Hepatocyte (in vitro differentiated cells): ENCODE results near the gene MARK2. TPM values are rescaled to one million over a fixed set of nuclear protein-coding genes. Genes with fewer than 3 reads are reported as not detected.

Experiments
- DNase-seq: peaks from one replicate; pipeline ENCODE4 v3.0.0-alpha.2; 2016; ENCODE audit warnings: low spot score
- H2AFZ ChIP-seq: fragments of 200-600 bp; sonication (generic); 2 replicates; pipeline ENCODE4 v1.6.0; 2016; ENCODE audit warnings: antibody characterized with exemption, mild to moderate bottlenecking
- H3K27ac ChIP-seq: fragments of 200-600 bp; sonication (generic); 2 replicates; pipeline ENCODE4 v1.5.1; 2016; ENCODE audit warnings: mild to moderate bottlenecking
- H3K27me3 ChIP-seq: fragments of 200-600 bp; sonication (generic); 2 replicates; pipeline ENCODE4 v1.6.1; 2016
- H3K36me3 ChIP-seq: fragments of 200-600 bp; sonication (generic); replicated peaks from 2 replicates; pipeline ENCODE4 v1.5.1; 2016; ENCODE audit warnings: low read depth; ENCODE audit not compliant: insufficient read depth
- H3K4me1 ChIP-seq: fragments of 200-600 bp; sonication (generic); 2 replicates; pipeline ENCODE4 v1.5.1; 2016; ENCODE audit warnings: mild to moderate bottlenecking, moderate library complexity; ENCODE audit not compliant: insufficient read depth
- H3K4me2 ChIP-seq: fragments of 200-600 bp; sonication (generic); 2 replicates; pipeline ENCODE4 v1.6.0; 2016
- H3K4me3 ChIP-seq: fragments of 200-600 bp; sonication (generic); 2 replicates; pipeline ENCODE4 v1.5.1; 2016; ENCODE audit warnings: mild to moderate bottlenecking
- H3K79me2 ChIP-seq: fragments of 200-600 bp; sonication (generic); 2 replicates; pipeline ENCODE4 v1.6.0; 2017; ENCODE audit warnings: mild to moderate bottlenecking
- H3K9me2 ChIP-seq: fragments of 200-600 bp; sonication (generic); replicated peaks from 2 replicates; pipeline ENCODE4 v1.6.0; 2017; ENCODE audit warnings: mild to moderate bottlenecking; ENCODE audit not compliant: insufficient read depth
- H3K9me3 ChIP-seq: fragments of 200-600 bp; sonication (generic); 2 replicates; pipeline ENCODE4 v1.5.1; 2016; ENCODE audit warnings: low read depth, mild to moderate bottlenecking
- H4K20me1 ChIP-seq: fragments of 200-600 bp; sonication (generic); 2 replicates; pipeline ENCODE4 v1.6.0; 2016; ENCODE audit warnings: mild to moderate bottlenecking; ENCODE audit not compliant: insufficient read depth, poor library complexity, severe bottlenecking
- EZH2 ChIP-seq: fragments of 200-600 bp; sonication (generic); IDR thresholded peaks from 2 replicates; pipeline ENCODE4 v1.6.1; 2016; ENCODE audit warnings: antibody characterized with exemption, mild to moderate bottlenecking, borderline replicate concordance
- EZH2phosphoT487 ChIP-seq: fragments of 200-600 bp; sonication (generic); IDR thresholded peaks from one replicate; pipeline ENCODE4 v1.6.1; 2018; ENCODE audit warnings: antibody characterized with exemption, mild to moderate bottlenecking, low read depth, moderate library complexity; ENCODE audit not compliant: unreplicated experiment, severe bottlenecking
- WGBS: methylation state at CpG from one replicate; pipeline ENCODE4 v1.1.6; 2016; ENCODE audit warnings: low lambda C conversion rate; ENCODE audit errors: missing lambda C conversion rate; 5-methylcytosine and 5-hydroxymethylcytosine counted together
- polyA plus RNA-seq: library from polyadenylated mRNA; unstranded; fragments of >200 nt; fragmentation: Nextera tagmentation; extraction: Ambion mirVana; gene quantifications from 2 replicates; pipeline ENCODE4 v1.2.1, GENCODE V29; 2016
- total RNA-seq: library from RNA; depleted of rRNA; stranded (reverse); fragments of >200 nt; gene quantifications from 2 replicates; pipeline ENCODE4 v1.2.3, GENCODE V29; 2014
- TF ChIP-seq, protein P1 (sequence below): fragments of 200-600 bp; sonication (generic); IDR thresholded peaks from 2 replicates; pipeline ENCODE4 v1.5.1; 2016; ENCODE audit warnings: antibody characterized with exemption, mild to moderate bottlenecking; ENCODE audit not compliant: poor library complexity

The MARK2 gene
- total and polyA plus RNA-seq, 2 experiments from 2014 or later, result 22.4 to 48.2 TPM

DNA sequence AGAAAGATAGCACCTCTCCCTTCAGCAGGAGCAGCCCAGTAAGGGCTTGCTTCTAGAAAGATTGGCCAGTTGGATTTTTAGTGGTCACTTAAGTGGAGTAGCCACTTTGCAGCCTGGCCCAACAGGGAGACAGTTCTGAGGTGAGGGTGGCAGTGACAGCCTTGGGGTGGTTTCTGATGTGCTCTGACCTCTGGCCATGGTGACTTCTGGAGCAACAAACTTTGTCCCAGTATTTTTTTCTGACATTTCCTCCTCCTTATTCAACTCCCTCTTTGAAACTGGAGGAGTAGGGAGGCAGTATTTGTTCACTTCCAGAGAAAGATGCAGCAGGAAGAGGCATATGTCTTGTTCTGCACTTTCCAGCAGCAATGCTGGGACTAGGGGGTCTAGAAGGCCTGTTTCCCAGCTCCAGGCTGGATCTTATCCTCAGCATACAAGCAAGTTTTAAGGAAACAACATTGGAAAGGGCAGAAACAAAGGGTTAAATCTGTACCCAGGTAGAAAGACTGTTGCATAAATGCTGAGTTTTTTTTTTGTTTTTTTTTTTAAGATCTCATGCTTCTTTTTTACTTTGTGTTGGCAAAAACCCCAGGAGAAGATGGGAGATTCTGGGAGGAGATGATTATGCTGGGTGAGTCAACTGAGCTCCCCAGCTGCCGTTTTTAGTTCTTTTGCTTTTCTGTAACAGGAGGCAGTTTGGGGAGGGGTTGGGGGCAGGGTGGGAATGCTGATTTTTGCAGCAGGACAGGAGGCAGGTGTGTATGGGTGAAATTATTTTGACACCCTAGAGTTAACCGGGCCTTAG lies 40.9 kb downstream of the MARK2 start:
- no peak for DNase-seq
- H3K27me3 ChIP-seq, result no peaks in the 10 kb centered on the region
- no peak overlapping the region for H3K4me2 ChIP-seq
- H4K20me1 ChIP-seq, result peaks cover 64% of the 10 kb centered on the region
- H3K36me3 ChIP-seq, result no peaks in the 10 kb centered on the region
- no peak overlapping the region for H3K4me3 ChIP-seq
- no peak overlapping the region for H2AFZ ChIP-seq
- H3K79me2 ChIP-seq, result peaks cover 99% of the 10 kb centered on the region
- H3K9me3 ChIP-seq, result no peaks in the 10 kb centered on the region
- no peaks in the 10 kb centered on the region for H3K9me2 ChIP-seq
- no peak overlapping the region for H3K27ac ChIP-seq
- peaks cover 24% of the 10 kb centered on the region for H3K4me1 ChIP-seq
- WGBS, result 59% methylated on average over 2 of the region's 2 CpGs
- TF ChIP-seq EZH2, result no peak
- TF ChIP-seq, protein P1, sequence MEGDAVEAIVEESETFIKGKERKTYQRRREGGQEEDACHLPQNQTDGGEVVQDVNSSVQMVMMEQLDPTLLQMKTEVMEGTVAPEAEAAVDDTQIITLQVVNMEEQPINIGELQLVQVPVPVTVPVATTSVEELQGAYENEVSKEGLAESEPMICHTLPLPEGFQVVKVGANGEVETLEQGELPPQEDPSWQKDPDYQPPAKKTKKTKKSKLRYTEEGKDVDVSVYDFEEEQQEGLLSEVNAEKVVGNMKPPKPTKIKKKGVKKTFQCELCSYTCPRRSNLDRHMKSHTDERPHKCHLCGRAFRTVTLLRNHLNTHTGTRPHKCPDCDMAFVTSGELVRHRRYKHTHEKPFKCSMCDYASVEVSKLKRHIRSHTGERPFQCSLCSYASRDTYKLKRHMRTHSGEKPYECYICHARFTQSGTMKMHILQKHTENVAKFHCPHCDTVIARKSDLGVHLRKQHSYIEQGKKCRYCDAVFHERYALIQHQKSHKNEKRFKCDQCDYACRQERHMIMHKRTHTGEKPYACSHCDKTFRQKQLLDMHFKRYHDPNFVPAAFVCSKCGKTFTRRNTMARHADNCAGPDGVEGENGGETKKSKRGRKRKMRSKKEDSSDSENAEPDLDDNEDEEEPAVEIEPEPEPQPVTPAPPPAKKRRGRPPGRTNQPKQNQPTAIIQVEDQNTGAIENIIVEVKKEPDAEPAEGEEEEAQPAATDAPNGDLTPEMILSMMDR, result no peak
- TF ChIP-seq EZH2phosphoT487, result no peak

GRCh38 chr11:63880403-63880790 lies 41.5 kb downstream of the MARK2 start:
- H3K9me2 ChIP-seq, result no peaks in the 10 kb centered on the region
- no peaks in the 10 kb centered on the region for H3K9me3 ChIP-seq
- TF ChIP-seq EZH2phosphoT487, result no peak
- no peak for TF ChIP-seq EZH2
- H3K4me3 ChIP-seq, result no peak overlapping the region
- peaks cover 99% of the 10 kb centered on the region for H3K79me2 ChIP-seq
- no peaks in the 10 kb centered on the region for H3K36me3 ChIP-seq
- 71% methylated on average over 3 of the region's 3 CpGs for WGBS
- H4K20me1 ChIP-seq, result peaks cover 62% of the 10 kb centered on the region
- H3K4me1 ChIP-seq, result peaks cover 19% of the 10 kb centered on the region
- H3K4me2 ChIP-seq, result no peak overlapping the region
- H3K27ac ChIP-seq, result no peak overlapping the region
- DNase-seq, result no peak
- no peak overlapping the region for H2AFZ ChIP-seq
- H3K27me3 ChIP-seq, result no peaks in the 10 kb centered on the region

GRCh38 chr11:63882555-63883242 lies 43.8 kb downstream of the MARK2 start:
- H3K9me3 ChIP-seq, result no peaks in the 10 kb centered on the region
- no peaks in the 10 kb centered on the region for H3K9me2 ChIP-seq
- no peak for DNase-seq
- H3K27ac ChIP-seq, result no peak overlapping the region
- no peak overlapping the region for H3K4me3 ChIP-seq
- H3K4me1 ChIP-seq, result peaks cover 29% of the 10 kb centered on the region
- TF ChIP-seq, protein P1, result no peak
- TF ChIP-seq EZH2, result no peak
- no peak for TF ChIP-seq EZH2phosphoT487
- H3K79me2 ChIP-seq, result peaks cover 99% of the 10 kb centered on the region
- no peak overlapping the region for H2AFZ ChIP-seq
- H4K20me1 ChIP-seq, result peaks cover 50% of the 10 kb centered on the region
- no peaks in the 10 kb centered on the region for H3K27me3 ChIP-seq
- no peaks in the 10 kb centered on the region for H3K36me3 ChIP-seq
- H3K4me2 ChIP-seq, result no peak overlapping the region
- WGBS, result 80% methylated on average over 7 of the region's 7 CpGs

- Histone ChIP-seq H3K9me2 (no peaks in the 10 kb centered on the region), H3K36me3 (no peaks in the 10 kb centered on the region), H3K4me1 (peaks cover 29% of the 10 kb centered on the region), H3K9me3 (no peaks in the 10 kb centered on the region), H4K20me1 (peaks cover 43% of the 10 kb centered on the region), H3K4me3 (no peak overlapping the region), H3K79me2 (peaks cover 88% of the 10 kb centered on the region), H2AFZ (no peak overlapping the region), H3K27me3 (no peaks in the 10 kb centered on the region), H3K27ac (peak overlapping the region; percentile 17), H3K4me2 (no peak overlapping the region)
- 79% methylated on average over 6 of the region's 6 CpGs for WGBS
- no peak for TF ChIP-seq EZH2phosphoT487
- no peak for DNase-seq
These were observed 44.9 kb downstream of the MARK2 start for GRCh38 chr11:63883791-63884190.
